ENCODE measurements around the gene DBNDD2.

DNA sequence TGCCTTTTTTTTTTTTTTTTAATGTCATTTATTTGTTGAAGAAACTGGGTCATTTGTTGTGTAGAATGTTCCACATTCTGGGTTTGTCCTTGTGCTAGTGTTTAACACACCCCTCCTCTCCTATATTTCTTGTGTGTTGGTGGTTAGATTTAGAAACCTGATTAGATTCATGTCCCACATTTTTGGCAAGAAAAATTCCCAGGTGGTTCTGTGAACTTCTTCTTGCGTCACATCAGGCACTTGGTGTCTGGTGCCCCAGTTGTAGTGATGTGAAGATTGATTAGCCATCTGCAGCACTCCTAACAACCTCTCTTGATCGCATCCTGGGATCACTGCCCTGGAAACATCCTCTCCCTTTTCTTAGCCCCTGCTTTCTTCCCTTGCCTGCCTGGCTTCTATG lies 15.6 kb downstream of the DBNDD2 start:
- no peak for TF ChIP-seq CTCF (IDR thresholded peaks at IDR 0.05)
- TF ChIP-seq POLR2A (IDR thresholded peaks at IDR 0.05), result no peak
